ENCODE results near the gene STAC3.

DNA sequence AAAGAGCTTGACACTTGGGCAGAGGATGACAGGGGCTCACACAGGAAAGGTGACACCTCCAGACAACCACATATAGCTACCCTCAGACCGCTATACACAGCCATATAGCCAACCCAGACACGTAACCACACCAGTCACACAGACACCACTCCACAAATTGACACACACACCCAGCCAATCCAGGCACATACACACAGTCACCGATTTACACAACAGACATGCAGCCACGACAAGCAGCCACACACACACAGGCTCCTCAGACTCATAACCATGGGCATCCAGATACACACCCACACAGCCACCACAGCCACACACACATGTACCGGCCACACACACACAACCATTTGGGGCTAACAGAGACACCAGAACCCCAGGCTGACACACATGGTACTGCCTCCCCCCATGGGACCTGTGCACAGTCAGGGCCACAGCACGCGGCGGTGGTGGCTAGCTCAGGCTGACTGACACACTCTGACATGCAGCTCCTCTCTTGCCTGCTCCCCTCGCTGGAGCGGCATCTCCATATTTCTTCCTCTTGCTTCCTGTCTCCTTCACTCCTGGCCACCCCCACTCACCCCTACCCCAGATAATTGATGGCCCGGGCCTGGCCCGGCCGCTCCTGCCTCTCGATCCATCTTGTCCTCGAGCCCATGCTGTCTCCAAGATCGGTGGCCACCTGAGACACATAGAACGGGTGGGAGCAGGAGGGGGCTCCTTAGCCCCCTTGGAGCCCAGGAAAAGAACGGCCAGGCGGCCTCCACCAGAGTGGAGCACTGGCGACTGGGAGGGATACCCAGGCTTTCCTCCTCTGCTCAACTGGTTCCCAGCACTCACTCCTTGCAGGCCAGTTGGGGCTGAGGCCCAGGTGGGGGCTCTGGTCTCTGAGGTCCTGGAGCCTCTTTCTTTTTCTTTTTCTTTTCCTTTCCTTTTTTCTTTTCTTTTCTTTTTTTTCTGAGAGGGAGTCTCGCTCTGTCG is 27.5 kb downstream of the STAC3 start:
- TF ChIP-seq POLR2AphosphoS5 (IDR thresholded peaks at IDR 0.05; ENCODE audit: borderline replicate concordance, low read depth, low read length) = no peak
- TF ChIP-seq EZH2 (IDR thresholded peaks at IDR 0.05) = no peak

Measured in SK-N-MC (cell line).